H1 (cell line): ENCODE results near the gene TUBAL3. TPM values are rescaled to one million over a fixed set of nuclear protein-coding genes. Genes with fewer than 3 reads are reported as not detected.
A peak's percentile ranks its signal among the peaks of the same experiment; 100 is the strongest.

Source experiments
- ASH2L ChIP-seq: fragments of 200-600, 300-600 bp; sonication (generic); IDR thresholded peaks from one replicate; pipeline ENCODE4 v1.7.1; 2017; ENCODE audit warnings: low read length
- BACH1 ChIP-seq: IDR thresholded peaks from 2 replicates; pipeline ENCODE4 v1.6.1; 2012; ENCODE audit warnings: low read length, improper control_type of control experiment
- BCL11A ChIP-seq, 2 experiments: IDR thresholded peaks; one replicate each; pipeline ENCODE4 v1.6.1; 2011; ENCODE audit warnings: low read depth in 2 of 2, low read length in 2 of 2, mild to moderate bottlenecking in 2 of 2
- CBX5 ChIP-seq: fragments of 300-800, 300-1000 bp; sonication (generic); IDR thresholded peaks from 2 replicates; pipeline ENCODE4 v1.7.1; 2016; ENCODE audit warnings: antibody characterized with exemption, low read length, low read depth
- CEBPB ChIP-seq: IDR thresholded peaks from 2 replicates; pipeline ENCODE4 v1.6.1; 2012; ENCODE audit warnings: low read depth, low read length
- CREB1 ChIP-seq: IDR thresholded peaks from 2 replicates; pipeline ENCODE4 v1.6.1; 2012; ENCODE audit warnings: inconsistent platforms
- E2F6 ChIP-seq: IDR thresholded peaks from 2 replicates; pipeline ENCODE4 v1.6.1; 2012; ENCODE audit warnings: inconsistent platforms
- EGR1 ChIP-seq: IDR thresholded peaks from 2 replicates; pipeline ENCODE4 v1.6.1; 2011; ENCODE audit warnings: low read depth, low read length, borderline replicate concordance
- EZH2 ChIP-seq: fragments of 200-600 bp; sonication (generic); IDR thresholded peaks from 2 replicates; pipeline ENCODE4 v1.7.1; 2012; ENCODE audit warnings: low read depth, mild to moderate bottlenecking, moderate library complexity, low read length, inconsistent platforms; ENCODE audit not compliant: severe bottlenecking
- GABPA ChIP-seq: IDR thresholded peaks from 2 replicates; pipeline ENCODE4 v1.6.1; 2011; ENCODE audit warnings: mild to moderate bottlenecking, low read length, moderate library complexity, borderline replicate concordance; ENCODE audit not compliant: insufficient read depth
- HDAC6 ChIP-seq: IDR thresholded peaks from one replicate; pipeline ENCODE4 v1.7.1; 2012; ENCODE audit warnings: low read depth, mild to moderate bottlenecking, inconsistent platforms, low read length, moderate library complexity
- JUN ChIP-seq: IDR thresholded peaks from 2 replicates; pipeline ENCODE4 v1.6.1; 2011; ENCODE audit warnings: low read depth, mild to moderate bottlenecking, improper control_type of control experiment, low read length
- NANOG ChIP-seq: IDR thresholded peaks from 2 replicates; pipeline ENCODE4 v1.6.1; 2011; ENCODE audit warnings: low read length, low read depth, mild to moderate bottlenecking, inconsistent platforms; ENCODE audit not compliant: insufficient read depth, poor library complexity, severe bottlenecking
- RBBP5 ChIP-seq: IDR thresholded peaks from 2 replicates; pipeline ENCODE4 v1.7.1; 2012; ENCODE audit warnings: low read depth, mild to moderate bottlenecking, inconsistent platforms, low read length, moderate library complexity, borderline replicate concordance
- RXRA ChIP-seq: IDR thresholded peaks from 2 replicates; pipeline ENCODE4 v1.6.1; 2011; ENCODE audit warnings: low read depth, mild to moderate bottlenecking, low read length, moderate library complexity; ENCODE audit not compliant: insufficient read depth
- SIN3A ChIP-seq, 2 experiments: IDR thresholded peaks in 1 of 2; conservative IDR thresholded peaks in 1 of 2; 2 replicates each; pipeline ENCODE4 v1.6.1; 2011 to 2012; ENCODE audit warnings: low read length in 2 of 2, improper control_type of control experiment in 1 of 2, low read depth in 1 of 2, mild to moderate bottlenecking in 1 of 2
- SIX5 ChIP-seq: IDR thresholded peaks from 2 replicates; pipeline ENCODE4 v1.6.1; 2011; ENCODE audit warnings: mild to moderate bottlenecking, low read depth, low read length
- SP1 ChIP-seq: IDR thresholded peaks from 2 replicates; pipeline ENCODE4 v1.6.1; 2011; ENCODE audit warnings: low read depth, low read length
- SP4 ChIP-seq: IDR thresholded peaks from 2 replicates; pipeline ENCODE4 v1.6.1; 2012; ENCODE audit warnings: low read length, inconsistent platforms
- TBP ChIP-seq: IDR thresholded peaks from 2 replicates; pipeline ENCODE4 v1.6.1; 2011; ENCODE audit warnings: low read depth, low read length, improper control_type of control experiment
- TCF12 ChIP-seq: IDR thresholded peaks from 2 replicates; pipeline ENCODE4 v1.6.1; 2011; ENCODE audit warnings: low read depth, mild to moderate bottlenecking, low read length
- USF2 ChIP-seq: IDR thresholded peaks from 2 replicates; pipeline ENCODE4 v1.6.1; 2011; ENCODE audit warnings: low read length, improper control_type of control experiment
- YY1 ChIP-seq: IDR thresholded peaks from 2 replicates; pipeline ENCODE4 v1.6.1; 2011; ENCODE audit warnings: low read depth, mild to moderate bottlenecking, low read length
- ZNF274 ChIP-seq: IDR thresholded peaks from 2 replicates; pipeline ENCODE4 v1.7.0; 2012; ENCODE audit warnings: low read length, borderline replicate concordance; ENCODE audit errors: extremely low read depth
- polyA plus RNA-seq, 7 experiments: library from polyadenylated mRNA; depleted of rRNA in 3 of 7; stranded (reverse) in 5 of 7; unstranded in 2 of 7; fragments of >200 nt in 5 of 7; fragments of 200-250 nt in 2 of 7; gene quantifications; 1 replicate in 5 of 7; 2 replicates in 1 of 7; 4 replicates in 1 of 7; pipeline versions ENCODE4 v1.2.1 to v1.2.3, GENCODE V29; 2011 to 2013; ENCODE audit warnings: missing spikeins in 2 of 7, mixed read lengths in 2 of 7
- total RNA-seq: library from RNA; stranded (reverse); fragmentation: NEBNext Ultra II Directional; extraction: Animal tissue kit (Norgen Biotek cat#: 25700); gene quantifications from 2 replicates; pipeline ENCODE4 v1.2.1, GENCODE V29; 2021

The TUBAL3 gene
- total and polyA plus RNA-seq, 2 of the 8 experiments (the other 6 are each of a cell fraction or from before 2014, with no cell fraction given), result 0.17 TPM; not detected in 1

- TF ChIP-seq RXRA (no peak), CREB1 (0 out of 2 replicates have a peak, but pooled peaks have one; percentile 32), ZNF274 (no peak), EGR1 (no peak), SP1 (peak; percentile 69; the same call in 1 of the 2 replicates), ASH2L (peak; percentile 93), TCF12 (no peak), BACH1 (no peak), CBX5 (no peak), YY1 (peak; percentile 96), RBBP5 (peak; percentile 96; the same call in 1 of the 2 replicates), USF2 (no peak), SP4 (no peak), TBP (no peak; the same call in 1 of the 2 replicates), SIN3A (conservative IDR thresholded peaks at IDR 0.05 in 1 of 2, IDR thresholded peaks at IDR 0.05 in 1 of 2; ENCODE audit: low read depth in 1 of 2, low read length in 2 of 2) (no peak; a peak in 1 of 4 replicates), NANOG (no peak), CEBPB (no peak), JUN (no peak), GABPA (no peak), SIX5 (no peak), E2F6 (no peak), BCL11A (IDR thresholded peaks at IDR 0.05; ENCODE audit: low read depth in 2 of 2, low read length in 2 of 2) (no peak), EZH2 (no peak), HDAC6 (no peak)
Observed at GRCh38 chr10:5412277-5412941, 7.8 kb upstream of the TUBAL3 start, which contains the start of gene NET1 (continued).
